AG08395 (cell line): ENCODE results near the gene ITPRIPL1.

Experiments used
- DNase-seq: peaks from one replicate; pipeline ENCODE4 v3.0.0; 2012; ENCODE audit warnings: mixed read lengths, low spot score

The ITPRIPL1 gene

DNA sequence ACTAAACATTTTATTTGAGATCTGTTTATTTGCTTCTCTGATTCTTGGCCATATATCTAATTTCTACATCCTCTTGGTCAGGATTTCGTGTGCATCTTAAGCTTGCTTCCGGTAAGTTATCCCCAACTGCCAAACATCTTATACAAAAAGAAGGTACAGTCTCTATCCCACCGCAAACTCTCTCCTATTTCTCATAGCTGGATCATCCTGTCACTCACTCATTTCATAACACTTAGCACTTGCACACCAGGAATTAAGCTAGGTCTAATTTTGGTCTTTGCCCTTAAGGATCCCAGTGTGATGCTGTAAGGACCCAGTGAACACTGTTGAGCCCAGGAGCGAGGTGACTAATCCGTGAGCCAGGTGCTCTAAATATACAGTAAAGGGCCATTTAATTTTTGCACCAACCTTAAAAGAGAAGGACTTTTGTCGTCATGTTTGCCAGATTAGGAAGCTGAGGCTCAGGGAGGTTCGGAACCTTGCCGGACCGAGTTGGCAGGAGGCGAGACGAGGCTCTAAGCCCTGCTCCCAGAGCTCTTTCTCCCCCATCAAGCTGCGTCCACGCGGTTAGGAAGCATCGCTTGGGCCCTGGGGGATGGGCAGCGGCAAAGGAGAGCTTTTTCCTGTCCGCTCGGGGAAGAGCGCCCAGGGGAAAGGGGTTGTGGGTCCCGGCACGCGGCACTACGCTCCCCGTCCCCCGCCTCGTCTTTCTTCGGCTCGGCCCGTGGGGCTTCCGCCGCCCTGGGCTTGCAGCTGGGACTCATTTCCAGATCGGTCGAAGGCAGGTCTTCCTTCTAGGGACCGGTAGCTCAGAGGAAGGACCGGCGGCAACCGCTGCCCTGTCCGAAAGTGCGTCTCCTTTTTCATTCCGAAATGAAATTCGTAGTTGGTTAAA lies 4.1 kb upstream of the ITPRIPL1 start:
- no peak for DNase-seq

DNA sequence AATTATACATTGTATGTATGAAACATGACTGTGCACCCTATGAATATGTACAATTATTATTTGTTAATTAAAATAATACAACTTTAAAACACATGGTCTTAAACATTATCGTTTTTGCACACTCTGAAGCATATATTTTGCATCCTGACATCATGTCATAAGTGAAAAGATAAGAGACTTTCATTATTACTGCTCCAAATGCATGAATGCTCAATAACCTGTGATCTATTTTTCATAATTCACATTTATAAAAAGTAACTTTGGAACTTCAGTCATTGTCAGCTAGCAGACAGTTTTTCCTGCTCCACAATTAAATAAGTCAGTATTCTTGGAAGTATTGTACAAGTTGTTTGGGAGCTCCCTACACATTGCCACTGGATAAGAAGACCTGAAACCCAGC lies 1.3 kb upstream of the ITPRIPL1 start:
- DNase-seq = no peak

- no peak for DNase-seq
Measured at GRCh38 chr2:96324721-96325040, 436 bp upstream of the ITPRIPL1 start.

DNA sequence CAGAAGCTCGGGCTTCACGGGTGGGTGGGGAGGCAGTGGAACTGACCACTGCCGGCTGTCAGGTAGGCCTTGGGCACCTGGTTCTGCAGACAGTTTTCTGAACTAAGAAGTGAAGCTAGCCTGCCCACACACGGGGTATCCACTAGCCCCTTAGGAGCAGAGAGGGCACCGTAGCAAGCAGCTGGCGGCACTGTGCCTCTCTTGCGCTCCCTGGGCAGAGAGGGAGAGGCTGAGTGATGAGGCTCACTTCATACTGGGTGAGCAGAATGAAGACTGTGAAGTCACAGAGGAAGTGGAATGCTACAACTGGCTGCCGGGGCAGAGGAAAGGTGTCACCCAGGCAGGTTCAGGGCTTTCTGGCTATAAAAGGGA lies 753 bp downstream of the ITPRIPL1 start:
- DNase-seq = no peak

GRCh38 chr2:96326564-96326963 lies 1.4 kb downstream of the ITPRIPL1 start:
- no peak for DNase-seq

GRCh38 chr2:96326990-96327820 lies 2.1 kb downstream of the ITPRIPL1 start:
- DNase-seq = no peak

DNA sequence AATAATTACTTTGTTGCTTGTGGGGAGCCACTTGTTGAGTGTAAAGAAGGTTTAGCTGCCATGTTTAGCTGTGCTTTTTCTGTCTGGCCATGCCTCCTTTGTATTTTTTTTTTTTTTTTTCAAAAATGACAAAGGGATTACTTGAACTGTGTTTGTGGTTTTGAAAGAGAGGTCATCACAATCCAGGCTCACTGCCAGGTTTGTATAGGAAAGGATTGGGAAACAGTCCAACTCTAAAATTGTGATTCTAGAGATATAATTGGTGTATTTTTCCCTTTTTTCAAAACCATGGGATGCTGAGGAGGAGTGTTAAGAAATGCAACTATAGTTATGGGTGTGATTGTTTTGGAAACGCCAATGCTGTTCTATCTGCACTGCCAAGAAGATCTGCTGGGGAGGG lies 4.3 kb downstream of the ITPRIPL1 start:
- DNase-seq = peak; percentile 53

DNA sequence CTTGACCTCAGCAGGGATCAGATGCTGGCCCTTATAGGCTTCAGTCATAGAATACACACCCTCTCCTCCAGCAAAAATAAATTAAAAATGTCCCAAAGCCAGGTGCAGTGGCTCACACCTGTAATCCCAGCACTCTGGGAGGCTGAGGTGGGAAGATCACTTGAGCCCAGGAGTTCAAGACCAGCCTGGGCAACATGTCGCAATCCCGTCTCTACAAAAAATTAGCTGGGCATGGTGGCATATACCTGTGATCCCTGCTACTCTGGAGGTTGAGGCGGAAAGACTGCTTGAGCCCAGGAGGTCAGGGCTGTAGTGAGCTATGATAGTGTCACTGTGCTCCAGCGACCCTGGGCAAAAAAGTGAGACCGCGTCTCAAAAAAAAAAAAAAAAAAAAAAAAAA lies 4.8 kb downstream of the ITPRIPL1 start:
- no peak for DNase-seq

DNA sequence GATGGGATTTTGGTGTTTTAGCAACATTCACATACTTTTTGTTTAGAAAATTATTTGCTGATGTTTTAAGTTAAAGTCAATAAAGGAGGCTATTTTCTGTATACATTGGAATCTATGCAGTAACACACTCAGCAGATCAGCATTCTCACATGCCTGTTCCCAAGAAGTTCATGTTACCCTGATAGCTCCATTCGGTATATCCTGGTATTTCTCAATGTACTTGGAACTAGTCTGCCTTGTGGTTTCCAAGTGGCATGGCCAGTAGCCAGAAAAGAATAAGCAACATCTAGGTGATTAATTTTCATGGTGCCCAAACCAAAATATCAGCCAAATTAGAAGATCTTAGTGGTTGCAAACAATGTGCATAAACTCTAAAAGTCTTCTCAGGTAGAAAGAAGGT lies 5.3 kb downstream of the ITPRIPL1 start:
- no peak for DNase-seq

GRCh38 chr2:96333708-96334107 lies 8.6 kb downstream of the ITPRIPL1 start:
- no peak for DNase-seq

DNA sequence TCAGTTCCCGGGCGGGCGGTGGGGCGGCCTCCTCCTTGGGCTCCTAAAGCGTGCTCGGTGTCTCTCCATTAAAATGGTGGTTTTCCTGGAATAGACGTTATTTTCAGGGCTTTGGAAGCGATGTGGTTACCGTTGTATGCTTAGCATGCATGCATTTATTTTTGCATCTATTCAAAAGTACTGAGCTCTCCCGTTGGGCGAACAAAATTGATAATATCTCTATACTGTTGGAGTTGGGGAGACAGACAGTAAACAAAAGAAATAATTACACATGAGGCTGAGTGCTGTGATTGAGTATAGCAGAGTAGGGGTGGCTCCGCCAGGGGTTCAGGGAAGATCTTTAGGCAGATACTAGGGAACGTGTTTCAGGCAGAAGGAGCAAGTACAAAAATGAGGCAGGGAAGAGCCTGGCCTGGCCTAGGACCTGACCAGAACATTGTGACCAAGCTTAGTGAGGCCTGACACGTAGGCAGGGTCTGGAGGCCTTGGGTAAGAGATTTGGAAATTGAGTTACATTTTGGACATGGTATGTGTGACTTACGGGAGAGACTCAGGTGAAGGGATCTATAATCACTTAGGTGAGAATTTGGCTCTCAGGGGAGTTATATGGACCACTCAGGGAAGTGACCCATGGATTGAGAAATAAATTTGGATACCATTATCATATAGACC lies 11.1 kb downstream of the ITPRIPL1 start:
- no peak for DNase-seq

GRCh38 chr2:96336873-96337272 lies 11.8 kb downstream of the ITPRIPL1 start:
- no peak for DNase-seq

- DNase-seq = peak; percentile 29
Measured at GRCh38 chr2:96340493-96341414, 15.6 kb downstream of the ITPRIPL1 start.

GRCh38 chr2:96341641-96342040 lies 16.5 kb downstream of the ITPRIPL1 start:
- DNase-seq = no peak

DNA sequence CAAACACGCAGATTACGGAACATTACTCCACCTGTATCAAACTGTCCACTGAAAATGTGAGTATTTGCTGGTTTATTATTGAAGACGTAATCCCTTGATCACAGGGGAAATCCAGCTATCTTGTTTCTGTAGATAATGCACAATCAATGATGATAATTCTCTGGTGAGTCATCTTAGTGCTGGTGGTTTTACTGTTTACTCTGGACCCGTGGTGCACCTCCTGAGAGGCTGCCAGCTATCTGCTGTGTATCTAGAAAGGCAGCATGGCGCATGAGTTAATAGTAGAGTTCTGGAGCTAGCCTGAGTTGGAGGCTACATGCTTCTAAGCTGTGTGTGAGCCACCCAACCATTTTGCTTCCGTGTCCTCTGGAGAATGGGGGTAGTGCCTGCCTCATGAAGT lies 17.0 kb downstream of the ITPRIPL1 start:
- peak; percentile 53 for DNase-seq

- no peak for DNase-seq
Measured at GRCh38 chr2:96344011-96344410, 18.9 kb downstream of the ITPRIPL1 start.

- no peak for DNase-seq
Measured at GRCh38 chr2:96345438-96345837, 20.3 kb downstream of the ITPRIPL1 start.

DNA sequence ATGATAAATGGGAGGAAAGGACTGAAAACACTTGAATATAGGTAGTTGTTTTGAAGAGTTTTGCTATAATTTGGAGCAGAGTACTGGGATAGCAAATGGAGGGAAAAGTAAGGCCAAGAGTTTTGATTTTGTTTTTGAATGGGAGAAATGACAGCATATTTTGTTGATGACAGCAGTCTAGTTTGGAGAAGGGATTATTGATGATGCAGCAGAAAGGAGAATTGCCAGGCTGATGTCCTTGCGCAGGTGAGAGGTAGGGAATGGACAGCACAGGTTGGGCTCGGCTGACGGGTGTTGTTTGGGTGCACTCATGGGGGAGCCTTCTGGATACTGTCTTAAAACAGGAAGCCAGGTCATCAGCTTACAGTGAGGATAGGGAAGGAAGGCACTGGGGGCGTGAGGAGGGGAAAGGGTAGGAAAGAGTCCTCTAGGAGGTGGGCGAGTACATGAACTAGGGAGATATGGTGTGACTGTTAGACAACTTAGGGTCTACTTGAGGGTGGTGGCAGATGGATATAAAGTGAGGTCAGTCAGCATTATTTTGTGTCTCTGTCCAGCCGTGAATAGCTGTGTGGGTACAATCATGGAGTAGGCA lies 20.8 kb downstream of the ITPRIPL1 start:
- no peak for DNase-seq

DNA sequence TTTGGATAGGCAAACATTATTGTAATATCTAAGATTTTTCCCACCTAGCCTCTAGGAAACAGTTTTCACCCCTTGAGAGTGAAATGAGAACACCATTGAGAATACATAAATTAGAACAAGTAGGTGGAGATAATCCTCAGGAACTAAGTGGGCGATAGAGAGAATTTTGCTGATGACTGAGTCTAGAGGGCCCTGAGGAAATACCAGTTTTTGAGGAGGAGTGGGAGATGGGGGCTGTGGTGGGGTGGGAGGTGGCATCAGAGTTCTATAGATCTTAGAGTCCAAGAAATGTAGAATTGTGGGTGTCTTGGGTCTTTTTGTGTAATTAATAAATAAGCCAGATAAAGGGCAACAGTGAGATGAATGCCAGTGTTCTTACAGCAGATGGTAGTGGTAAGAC lies 22.3 kb downstream of the ITPRIPL1 start:
- DNase-seq = no peak

DNA sequence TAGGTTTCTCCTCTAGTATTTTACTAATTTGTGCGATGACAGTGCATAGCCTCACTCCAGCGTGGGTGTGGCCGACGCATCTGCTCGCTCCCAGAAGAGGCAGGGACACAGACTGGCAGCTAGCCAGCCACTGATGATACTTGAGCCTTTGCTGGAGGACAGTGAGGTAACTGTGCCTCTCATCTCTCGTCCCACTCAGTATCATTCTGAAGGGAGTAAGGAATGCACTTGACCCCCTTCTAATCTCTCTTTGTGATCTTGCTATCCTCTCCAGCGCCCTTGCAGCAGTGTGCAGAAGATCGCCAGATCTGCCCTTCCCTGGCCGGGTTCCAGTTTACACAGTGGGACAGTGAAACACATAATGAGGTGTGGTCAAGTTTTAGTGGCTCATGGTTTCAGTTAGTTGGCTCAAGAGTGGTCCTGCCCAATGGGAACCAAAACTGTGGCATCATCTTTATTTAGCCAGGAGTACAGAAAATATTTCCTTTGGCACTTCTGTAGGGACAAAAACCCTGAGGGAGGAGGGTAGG lies 28.0 kb downstream of the ITPRIPL1 start:
- DNase-seq = peak; percentile 66

GRCh38 chr2:96353606-96354101 lies 28.5 kb downstream of the ITPRIPL1 start:
- DNase-seq = peak; percentile 49
